HG03103 (cell line): Measurements from ENCODE around the gene CELA3A.
"Not testable (repeated sequence)": the region's sequence is repeated elsewhere in the genome, so short reads cannot be mapped to it uniquely, and the experiment has no call there.

Experiments
- ATAC-seq: cut with Tn5 transposase; IDR thresholded peaks from one replicate; pipeline ENCODE4 v1.9.1; 2021; ENCODE audit warnings: low read depth; ENCODE audit not compliant: unreplicated experiment

CELA3A gene

GRCh38 chr1:22012752-22013151, 11.3 kb downstream of the CELA3A start:
- ATAC-seq: not testable (repeated sequence)

DNA sequence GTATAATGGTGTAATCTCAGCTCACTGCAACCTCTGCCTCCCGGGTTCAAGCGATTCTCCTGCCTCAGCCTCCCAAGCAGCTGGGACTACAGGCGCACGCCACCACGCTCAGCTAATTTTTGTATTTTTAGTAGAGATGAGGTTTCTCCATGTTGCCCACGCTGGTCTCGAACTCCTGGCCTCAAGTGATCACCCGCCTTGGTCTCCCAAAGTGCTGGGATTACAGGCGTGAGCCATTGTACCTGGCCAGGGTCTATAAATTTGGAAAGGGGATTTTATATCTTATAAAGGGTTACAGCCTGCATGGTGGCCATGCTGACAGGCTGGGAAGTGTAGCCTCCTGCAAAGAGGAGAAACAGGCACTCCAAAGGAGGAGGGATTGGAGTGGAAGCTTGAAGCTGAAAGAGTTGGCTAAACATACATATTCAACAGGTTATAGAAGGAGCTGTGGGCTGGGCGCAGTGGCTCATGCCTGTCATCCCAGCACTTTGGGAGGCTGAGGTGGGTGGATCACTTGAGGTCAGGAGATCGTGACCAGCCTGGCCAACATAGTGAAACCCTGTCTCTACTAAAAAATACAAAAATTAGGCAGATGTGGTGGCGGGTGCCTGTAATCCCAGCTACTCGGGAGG, 13.2 kb downstream of the CELA3A start:
- not testable (repeated sequence) for ATAC-seq

DNA sequence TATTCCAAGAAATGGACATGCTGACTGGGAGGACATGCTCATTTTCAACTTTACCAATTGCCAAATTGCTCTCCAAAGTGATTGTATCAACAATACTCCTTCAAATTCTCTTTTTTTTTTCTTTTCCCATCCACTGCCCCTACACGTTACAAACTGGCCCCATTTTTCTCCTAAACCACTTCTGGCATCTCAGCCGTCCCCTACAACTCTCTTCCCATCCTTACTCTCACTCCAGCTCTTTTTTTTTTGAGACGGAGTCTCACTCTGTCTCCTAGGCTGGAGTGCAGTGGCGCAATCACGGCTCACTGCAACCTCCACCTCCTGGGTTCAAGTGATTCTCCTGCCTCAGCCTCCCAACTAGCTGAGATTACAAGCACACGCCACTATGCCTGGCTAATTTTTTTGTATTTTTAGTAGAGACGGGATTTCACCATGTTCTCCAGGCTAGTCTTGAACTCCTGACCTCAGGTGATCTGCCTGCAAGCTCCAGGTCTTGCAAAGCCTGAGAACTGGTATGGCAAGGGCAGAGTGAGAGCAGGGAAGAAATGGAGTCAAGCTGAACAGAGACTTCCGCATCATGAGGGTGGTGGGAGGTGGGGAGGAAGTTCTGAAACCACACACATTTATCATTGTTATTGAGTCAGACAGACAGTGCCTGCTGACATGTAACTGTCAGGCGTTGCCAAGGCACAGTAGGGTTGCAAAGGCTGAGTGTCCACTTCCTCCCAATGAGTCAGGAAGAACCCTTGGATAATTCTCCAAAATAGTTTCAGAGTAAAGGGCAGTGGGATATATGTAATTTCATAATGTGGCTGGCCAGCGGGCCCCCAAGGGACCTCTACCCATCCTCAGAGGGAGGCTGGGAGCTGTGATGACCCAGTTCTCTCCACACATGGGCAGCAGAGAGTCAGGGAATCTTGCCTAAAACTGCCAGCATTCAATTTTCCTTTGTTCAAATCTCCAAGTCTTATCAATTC, 17.4 kb downstream of the CELA3A start:
- ATAC-seq: peak; percentile 78

DNA sequence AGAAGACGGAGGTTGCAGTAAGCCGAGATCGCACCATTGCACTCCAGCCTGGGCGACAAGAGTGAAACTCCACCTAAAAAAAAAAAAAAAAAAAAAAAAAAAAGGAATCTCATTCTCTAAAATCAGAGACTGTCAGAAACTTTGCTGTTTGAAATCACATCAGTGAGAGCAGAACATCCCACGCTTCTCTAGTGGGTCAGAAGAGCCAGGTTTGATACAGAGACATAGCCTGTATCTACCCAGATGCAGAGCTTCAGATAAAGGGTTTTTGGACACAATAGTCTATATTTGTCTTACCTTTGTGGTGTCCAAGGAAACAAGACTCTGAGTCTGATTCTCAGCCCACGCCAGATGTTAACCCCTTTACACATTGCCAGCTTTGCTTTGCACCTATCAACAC, 19.6 kb downstream of the CELA3A start:
- ATAC-seq: no peak

DNA sequence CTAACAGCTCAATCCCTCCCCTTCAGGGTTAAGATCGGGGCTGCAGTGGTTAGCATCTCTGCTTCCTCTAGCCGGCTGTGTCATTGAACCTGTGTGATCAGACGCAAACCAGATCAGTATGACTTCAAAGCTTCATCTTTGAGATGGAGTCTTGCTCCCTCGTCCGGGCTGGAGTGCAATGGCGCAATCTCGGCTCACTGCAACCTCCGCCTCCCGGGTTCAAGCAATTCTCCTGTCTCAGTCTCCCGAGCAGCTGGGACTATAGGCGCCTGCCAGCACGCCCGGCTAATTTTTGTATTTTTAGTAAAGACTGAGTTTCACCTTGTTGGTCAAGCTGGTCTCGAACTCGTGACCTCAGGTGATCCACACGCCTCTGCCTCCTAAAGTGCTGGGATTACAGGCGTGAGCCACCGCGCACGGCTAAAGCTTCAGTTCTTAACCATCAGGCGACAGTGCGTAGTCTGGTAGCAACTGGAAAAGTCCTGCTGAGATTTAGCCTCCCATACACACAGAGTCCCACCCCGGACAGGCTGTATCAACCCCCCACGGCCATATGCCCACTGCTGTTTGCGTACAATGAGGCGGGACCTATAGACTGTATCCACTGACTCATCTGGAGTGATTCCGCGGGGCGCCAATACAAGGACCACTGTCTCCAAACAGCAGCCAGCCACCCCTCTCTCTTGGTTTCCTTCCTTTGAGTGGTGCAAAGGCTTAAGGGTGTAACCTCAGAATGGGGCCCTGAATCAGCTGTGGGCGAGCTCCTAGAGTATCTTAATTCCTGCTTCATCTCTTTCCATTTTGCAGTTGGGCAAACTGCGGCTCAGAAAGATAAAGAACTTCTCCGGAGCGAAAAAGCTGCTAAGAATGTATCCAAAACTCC, 23.3 kb downstream of the CELA3A start:
- peak; percentile 31 for ATAC-seq

DNA sequence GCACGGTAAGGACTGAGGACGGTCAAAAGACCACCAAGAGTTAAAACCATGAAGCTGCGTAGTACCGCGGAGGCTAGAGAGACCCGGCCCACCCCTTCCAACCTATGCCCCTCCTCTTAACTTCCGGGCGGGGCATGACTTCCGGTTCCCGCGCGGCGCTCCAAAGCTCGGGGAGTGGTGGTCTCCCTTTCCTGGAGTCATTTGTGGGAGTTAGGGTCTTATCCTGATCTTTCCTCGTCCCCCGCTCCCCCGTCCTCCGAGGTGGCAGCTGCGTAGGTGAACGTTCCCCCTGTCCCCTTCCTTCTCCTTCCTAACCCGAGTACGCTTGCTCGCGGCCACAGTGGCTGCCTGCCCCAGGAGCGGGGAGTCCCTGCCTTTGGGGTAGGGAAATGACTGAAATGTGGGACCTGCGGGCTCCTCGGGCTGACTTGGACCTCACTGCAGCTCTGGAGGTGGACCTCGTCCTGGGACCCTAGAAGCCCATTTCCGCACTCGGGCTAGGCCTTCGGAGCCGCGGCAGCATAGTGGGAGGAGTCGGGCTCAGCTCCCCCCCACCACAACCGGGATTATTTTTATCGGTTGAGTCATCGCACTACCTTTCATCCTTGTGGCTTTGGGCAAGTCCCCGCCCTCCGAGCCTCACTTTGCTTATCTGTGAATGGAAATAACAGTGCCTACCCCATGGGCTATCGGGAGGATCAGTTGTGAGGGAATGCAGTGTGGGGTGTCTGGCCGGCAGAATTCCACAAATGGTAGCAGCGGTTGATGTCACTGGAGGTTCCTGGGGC, 24.1 kb downstream of the CELA3A start:
- peak; percentile 52 for ATAC-seq

- no peak for ATAC-seq
Observed at GRCh38 chr1:22026924-22027289, 25.4 kb downstream of the CELA3A start.

GRCh38 chr1:22030057-22030456, 28.6 kb downstream of the CELA3A start:
- no peak for ATAC-seq

DNA sequence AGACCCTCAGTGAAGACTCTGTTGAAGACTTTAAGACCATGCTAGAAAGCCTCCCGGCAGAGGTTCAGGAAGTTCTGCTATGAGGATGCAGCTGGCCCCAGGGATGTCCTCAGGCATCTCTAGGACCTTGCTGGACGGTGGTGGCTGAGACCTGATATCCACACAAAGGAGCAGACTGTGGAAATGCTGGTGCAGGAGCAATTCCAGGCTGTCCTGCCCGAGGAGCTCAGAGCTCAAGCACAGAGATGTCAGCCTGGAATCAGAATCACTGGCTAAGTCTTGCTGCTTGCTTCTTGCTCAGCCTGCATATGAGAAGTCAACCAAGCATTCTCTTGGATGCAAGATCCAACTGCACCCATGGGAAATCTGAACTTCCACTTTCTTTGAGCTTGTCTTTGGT, 29.0 kb downstream of the CELA3A start:
- no peak for ATAC-seq

GRCh38 chr1:22031214-22031962, 29.9 kb downstream of the CELA3A start:
- no peak for ATAC-seq

GRCh38 chr1:22034834-22035233, 33.4 kb downstream of the CELA3A start:
- not testable (repeated sequence) for ATAC-seq

DNA sequence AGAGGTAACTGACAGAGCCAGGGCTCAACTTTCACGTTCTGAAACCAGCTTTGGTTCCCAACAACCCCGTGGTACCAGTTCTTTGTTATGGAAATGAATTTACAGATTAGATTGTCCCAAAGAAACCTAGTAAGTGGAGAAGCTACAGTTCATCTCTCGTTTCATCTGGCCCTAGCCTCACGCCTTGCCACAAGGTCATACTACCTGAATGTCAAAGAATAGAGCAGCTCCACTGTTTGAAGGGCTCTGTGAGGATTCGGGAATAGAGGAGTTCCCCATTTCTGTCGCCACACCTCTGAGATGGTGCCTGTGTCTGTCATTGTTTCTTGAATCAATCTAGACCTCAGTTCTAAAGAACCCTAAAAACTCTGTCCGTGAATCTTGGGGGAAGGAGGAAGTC, 36.1 kb downstream of the CELA3A start:
- ATAC-seq: no peak

DNA sequence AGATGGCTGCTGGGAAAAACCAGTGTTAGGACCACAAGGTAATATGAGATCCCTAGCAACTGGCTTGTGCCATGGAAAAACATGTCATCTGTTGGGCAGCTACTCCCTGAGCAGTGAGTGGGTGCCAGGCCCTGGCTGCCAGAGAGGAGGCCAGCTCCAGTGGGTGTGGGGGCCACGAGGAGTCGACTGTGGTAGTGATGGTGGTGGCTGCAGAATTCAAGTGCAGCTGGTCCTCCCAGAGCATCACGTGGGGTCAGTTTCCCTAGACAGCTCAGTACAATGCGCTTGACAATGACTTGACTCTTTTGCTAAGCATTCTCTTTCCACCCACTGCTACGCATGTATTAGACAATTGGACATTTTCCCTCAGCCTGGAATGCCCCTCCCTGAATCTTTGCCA, 36.6 kb downstream of the CELA3A start:
- no peak for ATAC-seq

GRCh38 chr1:22039594-22040285, 38.3 kb downstream of the CELA3A start:
- ATAC-seq: peak; percentile 89

DNA sequence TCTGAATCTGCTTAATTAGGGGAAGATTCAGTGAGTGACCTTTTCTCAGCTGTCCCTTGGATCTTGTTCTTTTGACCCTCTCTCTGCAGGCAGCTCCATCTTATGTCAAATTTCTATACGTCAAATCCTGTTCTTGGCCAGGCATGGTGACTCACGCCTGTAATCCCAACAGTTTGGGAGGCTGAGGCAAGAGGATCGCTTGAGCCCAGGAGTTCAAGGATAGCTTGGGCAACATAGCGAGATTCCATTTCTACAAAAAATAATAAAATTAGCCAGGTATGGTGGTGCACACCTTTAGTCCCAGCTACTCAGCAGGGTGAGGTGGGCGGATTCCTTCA, 38.8 kb downstream of the CELA3A start:
- no peak for ATAC-seq

GRCh38 chr1:22041505-22041904, 40.0 kb downstream of the CELA3A start:
- ATAC-seq: no peak

- no peak for ATAC-seq
Observed at GRCh38 chr1:22043198-22043769, 41.8 kb downstream of the CELA3A start.

DNA sequence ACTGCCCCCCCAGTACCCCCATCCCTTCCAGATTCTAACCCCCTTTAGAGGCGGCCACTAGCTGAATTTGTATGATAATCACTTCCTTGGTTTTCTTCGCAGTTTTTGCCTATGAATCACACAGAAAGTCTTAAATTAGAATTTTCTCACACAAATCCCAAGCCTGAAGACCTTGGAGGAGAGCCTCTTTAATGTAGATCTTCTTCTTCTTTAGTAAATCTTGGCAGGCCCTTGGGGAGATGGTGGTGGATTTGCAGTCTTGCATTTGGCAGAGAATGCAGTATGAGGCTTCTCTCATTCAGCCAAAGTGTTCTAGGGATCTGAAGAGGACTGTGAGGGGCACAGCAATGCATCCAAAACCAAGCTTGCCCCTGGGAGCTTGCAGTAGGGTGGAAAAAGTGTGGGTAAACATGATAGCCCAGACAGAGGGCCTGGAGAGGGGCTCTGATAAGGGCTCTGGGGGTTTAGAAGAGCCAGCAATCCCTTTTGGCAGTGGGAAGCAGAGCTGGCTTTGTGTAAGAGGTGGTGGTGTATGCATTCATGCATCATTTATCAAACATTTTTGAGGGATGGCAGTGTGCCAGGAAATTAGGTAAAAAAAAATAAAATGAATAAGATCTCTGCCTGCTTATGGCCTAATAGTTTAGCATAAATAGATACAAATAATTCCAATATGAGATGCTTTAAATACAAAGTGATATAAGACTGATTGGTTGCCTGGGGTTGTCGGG, 43.4 kb downstream of the CELA3A start:
- no peak for ATAC-seq
